A549 (cell line): Measurements from ENCODE around the gene PES1. TPM values are rescaled to one million over a fixed set of nuclear protein-coding genes. Genes with fewer than 3 reads are reported as not detected.
"Not testable (repeated sequence)": the region's sequence is repeated elsewhere in the genome, so short reads cannot be mapped to it uniquely, and the experiment has no call there.

Experiments
- ATAC-seq, 2 experiments: fragments of 200-7000 bp in 1 of 2; fragments of >200 bp in 1 of 2; cut with Nextera tagmentation in 1 of 2; cut with Tn5 transposase in 1 of 2; 3 replicates each; pipeline versions ENCODE4 v1.8.0 to v1.9.1; 2018 to 2020; ENCODE audit warnings: mild to moderate bottlenecking in 1 of 2, moderate library complexity in 1 of 2
- CTCF ChIA-PET: fragments of 300-600 bp; sonication (Branson Sonifier 250); formaldehyde crosslinking; extraction: SDS; loops from one replicate; lab custom pipeline; 2021; ENCODE audit warnings: antibody characterized with exemption, inconsistent platforms; lab: Yijun Ruan, JAX
- POLR2A ChIA-PET: fragments of 350-600 bp; formaldehyde crosslinking; extraction: SDS; loops from one replicate; lab custom pipeline; 2021; ENCODE audit warnings: antibody characterized with exemption, inconsistent platforms; lab: Yijun Ruan, JAX
- DNase-seq, 2 experiments: peaks; one replicate each; pipeline versions ENCODE4 v3.0.0 to v3.0.0-alpha.2; 2011 to 2016; ENCODE audit warnings: low read depth in 1 of 2, low spot score in 1 of 2
- FAIRE-seq: peaks from 2 replicates; lab custom pipeline; 2011; peaks lifted over from hg19 to GRCh38; lab: Jason Lieb, UNC
- H3K27ac ChIP-seq, 2 experiments: fragments of >200 bp; sonication (Bioruptor Twin); formaldehyde crosslinking; 3 replicates each; pipeline ENCODE4 v1.5.1; 2016 to 2017
- H3K4me1 ChIP-seq: fragments of >200 bp; sonication (Bioruptor Twin); formaldehyde crosslinking; 3 replicates; pipeline ENCODE4 v1.6.1; 2016
- H3K4me2 ChIP-seq: fragments of >200 bp; sonication (Bioruptor Twin); formaldehyde crosslinking; 3 replicates; pipeline ENCODE4 v1.6.1; 2016
- H3K4me3 ChIP-seq: fragments of >200 bp; sonication (Bioruptor Twin); formaldehyde crosslinking; 3 replicates; pipeline ENCODE4 v1.5.1; 2016
- H3K9me3 ChIP-seq: fragments of >200 bp; sonication (Bioruptor Twin); formaldehyde crosslinking; 3 replicates; pipeline ENCODE4 v1.6.1; 2016
- BCL3 ChIP-seq: fragments of >200 bp; sonication (Bioruptor Twin); formaldehyde crosslinking; IDR thresholded peaks from 3 replicates; pipeline ENCODE4 v1.6.1; 2016
- BHLHE40 ChIP-seq: IDR thresholded peaks from 2 replicates; pipeline ENCODE4 v1.6.1; 2012; ENCODE audit warnings: low read depth, low read length, inconsistent platforms
- EHMT2 ChIP-seq: fragments of 200-600 bp; sonication (generic); IDR thresholded peaks from 2 replicates; pipeline ENCODE4 v1.6.1; 2016; ENCODE audit warnings: antibody characterized with exemption, low read depth, mild to moderate bottlenecking, moderate library complexity
- HDAC2 ChIP-seq: fragments of 200-600 bp; sonication (generic); IDR thresholded peaks from 2 replicates; pipeline ENCODE4 v1.6.1; 2016
- HEYL ChIP-seq: fragments of 250-450 bp; sonication (Bioruptor Pico); IDR thresholded peaks from 2 replicates; pipeline ENCODE4 v1.8.0; 2021; ENCODE audit warnings: mild to moderate bottlenecking, moderate library complexity
- HOXB13 ChIP-seq: fragments of 250-450 bp; sonication (Bioruptor Pico); IDR thresholded peaks from 2 replicates; pipeline ENCODE4 v1.5.0; 2020; ENCODE audit warnings: low read depth, mild to moderate bottlenecking, moderate library complexity
- HOXB5 ChIP-seq: fragments of 250-450 bp; sonication (Bioruptor Pico); IDR thresholded peaks from 2 replicates; pipeline ENCODE4 v1.5.0; 2020; ENCODE audit warnings: mild to moderate bottlenecking, moderate library complexity
- JUNB ChIP-seq: fragments of >200 bp; sonication (Bioruptor Twin); formaldehyde crosslinking; IDR thresholded peaks from 2 replicates; pipeline ENCODE4 v1.6.1; 2016
- MAZ ChIP-seq: fragments of 150-350 bp; IDR thresholded peaks from 2 replicates; pipeline ENCODE4 v1.6.1; 2014; ENCODE audit warnings: antibody characterized with exemption, low read depth, low read length, borderline replicate concordance
- PBX3 ChIP-seq: IDR thresholded peaks from 2 replicates; pipeline ENCODE4 v1.6.1; 2012
- POLR2AphosphoS2 ChIP-seq: conservative IDR thresholded peaks from 2 replicates; pipeline ENCODE4 v1.6.1; 2012; ENCODE audit warnings: low read length, improper control_type of control experiment, inconsistent platforms
- RNF2 ChIP-seq: fragments of 200-600 bp; sonication (generic); IDR thresholded peaks from 2 replicates; pipeline ENCODE4 v1.6.1; 2016; ENCODE audit warnings: low read depth, mild to moderate bottlenecking, antibody characterized with exemption, moderate library complexity, borderline replicate concordance
- USF2 ChIP-seq: fragments of 450-650 bp; IDR thresholded peaks from 2 replicates; pipeline ENCODE4 v1.6.1; 2014; ENCODE audit warnings: antibody characterized with exemption
- ZC3H11A ChIP-seq: fragments of 450-650 bp; IDR thresholded peaks from 2 replicates; pipeline ENCODE4 v1.6.1; 2014; ENCODE audit warnings: antibody characterized with exemption, mild to moderate bottlenecking
- ZFP36 ChIP-seq: fragments of 450-650 bp; IDR thresholded peaks from 2 replicates; pipeline ENCODE4 v1.6.1; 2014; ENCODE audit warnings: borderline replicate concordance; ENCODE audit not compliant: partially characterized antibody
- WGBS: methylation state at CpG from one replicate; pipeline ENCODE4 v1.1.6; 2017; ENCODE audit errors: missing lambda C conversion rate; 5-methylcytosine and 5-hydroxymethylcytosine counted together
- polyA plus RNA-seq, 4 experiments: library from polyadenylated mRNA; depleted of rRNA in 3 of 4; stranded (reverse); fragments of >200 nt; fragmentation: RNase III in 1 of 4; extraction: RNeasy Plus Mini Kit Qiagen cat#74134 plus additional on column Dnase treatment in 1 of 4; gene quantifications; 2 replicates in 3 of 4; 3 replicates in 1 of 4; pipeline ENCODE4 v1.2.3, GENCODE V29; 2011 to 2017

The PES1 gene
- polyA plus RNA-seq, 2 of the 4 experiments (the other 2 are of a cell fraction), result 107 to 111 TPM

GRCh38 chr22:30541511-30541910 is 50.2 kb downstream of the PES1 start:
- DNase-seq, FAIRE-seq, ATAC-seq, H3K27ac ChIP-seq, H3K4me3 ChIP-seq, H3K4me2 ChIP-seq, H3K4me1 ChIP-seq, POLR2A ChIA-PET, H3K9me3 ChIP-seq: not testable (repeated sequence)
- CTCF ChIA-PET, result interaction anchor here (0.6 to 1.5 kb wide), 4 partner anchors 24 to 1030 kb away, joined by 3 read pairs; no protein-coding TSS in a partner anchor
- 88% methylated on average over 3 of the region's 3 CpGs for WGBS

GRCh38 chr22:30539368-30539767 is 52.3 kb downstream of the PES1 start:
- no peak for FAIRE-seq
- 100% methylated on average over 1 of the region's 1 CpG for WGBS
- ATAC-seq, result no peak
- Histone ChIP-seq H3K4me1 (no peaks in the 10 kb centered on the region), H3K4me2 (no peak overlapping the region), H3K9me3 (no peaks in the 10 kb centered on the region), H3K27ac (no peak overlapping the region), H3K4me3 (no peak overlapping the region)
- ChIA-PET POLR2A (no interaction called here), CTCF (no interaction called here)
- no peak for DNase-seq
- peak; percentile 12 for TF ChIP-seq ZFP36
- no peak for TF ChIP-seq BHLHE40

- DNase-seq (no peak), FAIRE-seq (no peak), ATAC-seq (no peak)
- WGBS, result 87% methylated on average over 6 of the region's 6 CpGs
- TF ChIP-seq MAZ (no peak), POLR2AphosphoS2 (no peak), HOXB5 (CRISPR knock-in tag) (no peak), PBX3 (no peak)
- H3K4me2 ChIP-seq, result no peak overlapping the region
- H3K4me3 ChIP-seq, result no peak overlapping the region
- no peak overlapping the region for H3K27ac ChIP-seq
- POLR2A ChIA-PET, result no interaction called here
- CTCF ChIA-PET, result no interaction called here
- H3K4me1 ChIP-seq, result no peaks in the 10 kb centered on the region
- no peaks in the 10 kb centered on the region for H3K9me3 ChIP-seq
Measured at GRCh38 chr22:30538280-30538679, 53.4 kb downstream of the PES1 start.

GRCh38 chr22:30537083-30537731 is 54.5 kb downstream of the PES1 start:
- no peak for ATAC-seq
- no peak for FAIRE-seq
- WGBS, result 90% methylated on average over 4 of the region's 9 CpGs
- no peak overlapping the region for H3K4me3 ChIP-seq
- TF ChIP-seq RNF2, result no peak
- no peak for TF ChIP-seq POLR2AphosphoS2
- no peak for TF ChIP-seq JUNB
- TF ChIP-seq HDAC2, result no peak
- no peak for TF ChIP-seq HOXB13 (CRISPR knock-in tag)
- no peak for TF ChIP-seq HEYL (CRISPR knock-in tag)
- TF ChIP-seq ZC3H11A, result no peak
- no peak for TF ChIP-seq BCL3
- TF ChIP-seq USF2, result no peak
- no peak for TF ChIP-seq EHMT2
- ChIA-PET POLR2A (no interaction called here), CTCF (no interaction called here)
- no peak for DNase-seq
- H3K9me3 ChIP-seq, result no peaks in the 10 kb centered on the region
- H3K4me1 ChIP-seq, result no peaks in the 10 kb centered on the region
- no peak overlapping the region for H3K27ac ChIP-seq
- no peak overlapping the region for H3K4me2 ChIP-seq
